GM19324 (cell line): ENCODE results near the gene PBX1.

Experiments used
- ATAC-seq: cut with Tn5 transposase; IDR thresholded peaks from one replicate; pipeline ENCODE4 v1.9.1; 2021; ENCODE audit warnings: mild to moderate bottlenecking, moderate library complexity; ENCODE audit not compliant: unreplicated experiment, low FRiP score

PBX1 gene

GRCh38 chr1:164742745-164743144 lies 183.8 kb downstream of the PBX1 start:
- ATAC-seq, result no peak

GRCh38 chr1:164743976-164744375 lies 185.0 kb downstream of the PBX1 start:
- ATAC-seq, result no peak

- ATAC-seq, result no peak
These were observed 186.8 kb downstream of the PBX1 start for GRCh38 chr1:164745736-164746135.

- ATAC-seq, result no peak
These were observed 187.6 kb downstream of the PBX1 start for GRCh38 chr1:164746632-164747031.

DNA sequence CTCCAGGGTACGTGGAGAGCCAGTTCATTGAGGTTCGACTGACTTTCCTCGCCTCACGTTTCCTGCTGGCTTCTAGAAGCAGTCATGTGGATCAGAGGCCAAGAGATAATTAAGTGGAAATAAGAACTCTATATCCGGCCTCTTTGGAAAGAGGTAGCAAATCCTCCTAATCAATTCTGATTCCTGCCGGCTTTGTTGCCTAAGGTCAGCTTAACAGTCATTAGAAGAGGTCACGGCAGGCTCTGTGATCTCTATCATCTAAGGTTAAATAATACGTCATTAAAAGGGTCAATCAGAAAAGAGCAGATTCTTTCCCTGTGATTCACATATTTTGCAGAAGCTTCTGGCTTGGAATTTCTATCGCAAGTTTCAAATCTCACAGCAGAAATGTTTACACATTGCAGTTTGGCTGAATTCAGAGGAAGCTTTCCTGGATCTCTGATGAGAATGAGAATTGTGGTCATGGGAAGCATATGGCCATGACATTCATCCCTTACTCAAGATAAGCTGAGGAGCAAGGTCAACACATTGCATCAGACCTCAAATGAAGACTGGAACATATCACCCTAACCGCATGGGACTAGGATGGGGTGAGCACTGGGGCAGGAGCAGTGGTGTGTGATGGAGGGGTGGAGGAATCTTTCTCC lies 189.4 kb downstream of the PBX1 start:
- no peak for ATAC-seq

DNA sequence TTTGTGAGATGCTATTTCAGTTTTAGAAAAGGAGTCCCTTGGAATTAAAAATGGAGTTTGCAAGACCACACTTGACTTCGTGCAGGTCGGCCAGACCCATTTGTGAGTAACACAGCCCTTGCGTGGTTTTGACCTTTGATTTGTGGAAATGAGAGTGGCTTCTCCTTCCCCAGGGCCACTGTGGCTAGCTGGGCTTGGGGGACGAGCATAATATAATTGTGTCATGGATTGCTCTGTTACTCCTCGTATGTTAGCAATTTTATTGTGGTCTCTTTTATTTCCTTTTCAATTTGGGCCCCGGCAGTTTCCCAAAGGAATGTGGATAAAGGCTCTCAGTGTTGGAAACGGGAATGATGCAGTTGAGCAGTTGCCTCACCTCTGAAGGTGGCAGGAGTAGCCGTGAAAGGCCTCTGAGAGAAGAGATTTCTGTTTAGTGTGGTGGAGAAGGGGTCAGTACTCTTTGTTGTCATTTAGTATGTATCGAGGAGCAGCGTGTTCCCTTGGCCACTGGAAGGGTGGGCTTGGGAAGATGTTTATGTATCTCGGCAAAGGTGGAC lies 194.6 kb downstream of the PBX1 start:
- ATAC-seq, result no peak

GRCh38 chr1:164754088-164754600 lies 195.2 kb downstream of the PBX1 start:
- ATAC-seq, result no peak

DNA sequence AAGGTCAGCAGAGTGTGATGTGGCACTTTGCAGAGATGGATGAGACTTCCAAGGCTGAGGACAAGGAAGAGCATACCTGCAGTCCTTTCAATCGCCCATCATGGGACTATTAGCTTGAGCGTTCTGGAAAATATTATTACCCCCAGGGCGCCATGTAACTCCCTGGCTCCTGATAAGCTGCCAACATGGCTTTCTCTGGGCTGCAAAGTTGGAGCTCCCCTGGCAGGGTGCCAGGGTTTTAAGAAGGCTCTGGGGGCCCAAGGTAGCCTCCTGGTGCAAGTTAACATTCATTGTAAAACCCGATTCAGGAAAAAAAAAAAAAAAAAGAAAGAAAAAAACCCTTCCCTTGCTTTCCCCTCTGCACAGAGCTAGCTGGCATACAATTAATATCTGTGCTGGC lies 196.7 kb downstream of the PBX1 start:
- ATAC-seq, result no peak

DNA sequence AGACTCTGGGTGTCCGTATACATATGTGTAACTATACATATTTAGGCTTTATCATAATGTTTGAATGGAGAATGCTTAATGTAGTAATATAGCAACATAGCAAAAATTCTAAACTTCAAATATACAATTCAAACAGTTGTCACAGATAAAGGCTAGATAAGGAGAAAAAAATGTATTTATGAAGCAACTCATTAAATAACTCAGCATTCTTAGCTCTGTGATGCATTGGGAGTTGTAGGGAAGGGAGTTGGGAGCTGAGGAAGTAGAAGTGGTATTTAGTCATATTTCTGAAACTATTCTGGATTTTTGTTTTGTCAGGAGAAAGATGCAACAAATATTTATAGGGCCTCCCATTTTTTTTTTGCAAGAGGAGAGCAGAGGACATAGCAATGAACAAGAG lies 197.8 kb downstream of the PBX1 start:
- no peak for ATAC-seq

DNA sequence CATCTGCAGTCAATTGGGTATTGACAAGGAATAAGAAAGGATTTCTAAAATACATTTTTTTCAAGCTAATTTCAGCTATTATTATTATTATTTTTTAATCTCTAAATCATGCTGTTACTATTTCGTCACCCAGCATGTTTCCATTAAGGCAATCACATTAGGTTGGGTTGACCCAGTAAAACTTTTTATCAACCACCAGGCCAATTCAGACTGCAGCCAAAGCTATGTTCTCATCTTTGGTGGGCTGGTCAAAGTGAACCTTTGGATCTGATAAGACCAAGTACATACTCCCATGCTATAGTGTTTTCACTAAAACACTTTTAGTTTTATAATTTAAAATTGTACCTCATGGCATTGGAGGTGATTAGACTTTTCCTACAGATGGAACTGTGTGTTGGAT lies 198.6 kb downstream of the PBX1 start:
- ATAC-seq, result no peak

GRCh38 chr1:164759144-164759920 lies 200.3 kb downstream of the PBX1 start:
- no peak for ATAC-seq

- no peak for ATAC-seq
These were observed 201.0 kb downstream of the PBX1 start for GRCh38 chr1:164759979-164760469.

GRCh38 chr1:164760569-164760968 lies 201.6 kb downstream of the PBX1 start:
- ATAC-seq, result no peak

DNA sequence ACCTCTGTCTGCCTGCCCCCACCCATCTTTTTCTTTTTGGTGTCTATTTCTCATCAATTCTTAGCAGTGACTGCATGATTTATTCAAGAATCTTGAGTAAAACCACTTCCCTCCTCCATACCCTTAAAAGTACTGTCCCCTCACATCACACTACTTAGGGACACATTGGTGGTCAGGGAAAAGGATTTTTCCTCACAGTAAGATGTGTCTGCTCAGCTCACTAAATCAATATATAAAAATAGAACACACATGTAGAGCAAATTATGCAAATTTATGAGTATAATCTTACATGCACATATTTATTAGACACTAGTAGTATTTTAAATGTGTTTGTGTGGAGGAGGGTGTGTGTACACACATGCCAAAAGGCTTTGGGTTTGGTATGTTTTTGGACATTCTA lies 202.0 kb downstream of the PBX1 start:
- ATAC-seq, result no peak

DNA sequence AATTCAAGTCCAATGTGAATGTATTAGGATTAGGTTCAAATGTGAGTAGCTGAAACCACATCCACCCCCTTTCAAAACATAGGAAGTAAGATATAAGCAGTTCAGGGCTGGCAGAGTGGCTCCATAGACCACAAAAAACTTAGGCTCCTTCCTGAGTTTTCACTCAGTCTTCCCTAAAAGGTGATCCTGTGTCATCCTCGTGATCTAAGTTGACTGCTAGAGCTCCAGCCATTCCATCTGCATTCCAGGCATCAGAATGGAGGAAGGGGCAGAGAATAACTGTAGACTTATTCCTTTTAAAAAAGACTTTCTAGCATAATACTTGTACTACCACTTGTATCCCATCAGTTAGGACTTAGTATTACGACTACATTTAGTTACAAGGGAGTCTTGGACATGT lies 204.1 kb downstream of the PBX1 start:
- ATAC-seq, result no peak

GRCh38 chr1:164764333-164764732 lies 205.3 kb downstream of the PBX1 start:
- ATAC-seq, result no peak

- ATAC-seq, result no peak
These were observed 206.6 kb downstream of the PBX1 start for GRCh38 chr1:164765557-164765956.

- ATAC-seq, result no peak
These were observed 207.2 kb downstream of the PBX1 start for GRCh38 chr1:164765992-164766720.

DNA sequence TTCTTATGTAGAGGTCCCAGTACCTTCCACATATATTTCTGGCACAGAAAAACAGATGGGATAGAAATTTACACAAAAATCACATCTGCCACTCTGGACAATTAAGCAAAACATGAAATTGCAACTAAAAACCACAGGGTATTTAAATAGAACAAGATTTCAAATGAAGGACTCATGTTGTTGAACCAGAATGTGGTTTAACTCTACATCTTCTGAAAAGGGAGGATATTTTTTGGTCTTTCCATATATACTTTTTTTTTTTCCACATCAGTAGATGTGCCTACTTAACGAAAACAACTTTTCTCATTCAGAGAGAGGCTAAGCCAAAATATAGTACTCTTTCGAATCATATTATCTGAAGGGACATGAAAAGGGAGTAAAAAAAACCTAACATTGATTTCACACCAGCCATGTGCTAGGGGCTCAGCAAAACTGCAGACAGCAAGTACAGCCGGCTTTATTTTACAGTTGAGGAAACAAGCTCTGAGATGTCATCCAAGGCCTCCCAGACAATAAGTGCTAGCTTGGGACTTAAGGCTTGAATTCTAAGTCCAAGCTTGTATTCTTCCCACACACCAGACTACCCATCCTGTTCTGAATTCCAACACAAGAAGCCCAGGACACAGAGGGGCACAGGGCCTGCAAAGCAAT lies 208.9 kb downstream of the PBX1 start:
- no peak for ATAC-seq

- ATAC-seq, result no peak
These were observed 209.6 kb downstream of the PBX1 start for GRCh38 chr1:164768619-164769018.
